Activated T-helper 9 cell treated with anti-CD3 and anti-CD28 coated beads, Interleukin-2, amount 50 U/mL, for 16 hours (primary cell): ENCODE data around the gene CISD3.
A peak's percentile ranks its signal among the peaks of the same experiment; 100 is the strongest.

Source experiments
- DNase-seq: peaks from one replicate; pipeline ENCODE4 v3.0.0-alpha.2; 2020; ENCODE audit warnings: low read depth

Gene CISD3

GRCh38 chr17:38729886-38730525 lies at the start of gene CISD3:
Gene CISD3, plus strand, starts transcription at chr17:38730341. Its CDS starts 18 bp downstream, at chr17:38730359.
- DNase-seq, result peak; percentile 82

- no peak for DNase-seq
These were observed 49.0 kb upstream of the CISD3 start for GRCh38 chr17:38681096-38681495.

- no peak for DNase-seq
These were observed 44.6 kb upstream of the CISD3 start for GRCh38 chr17:38685491-38685890.

GRCh38 chr17:38687286-38687685 lies 42.9 kb upstream of the CISD3 start:
- no peak for DNase-seq

GRCh38 chr17:38690386-38690785 lies 39.8 kb upstream of the CISD3 start:
- DNase-seq, result no peak

- no peak for DNase-seq
These were observed 39.0 kb upstream of the CISD3 start for GRCh38 chr17:38691154-38691553.

GRCh38 chr17:38693700-38694329 lies 36.3 kb upstream of the CISD3 start:
- no peak for DNase-seq

- DNase-seq, result no peak
These were observed 32.9 kb upstream of the CISD3 start for GRCh38 chr17:38697061-38697820.

- DNase-seq, result no peak
These were observed 31.4 kb upstream of the CISD3 start for GRCh38 chr17:38698760-38699159.

- DNase-seq, result peak; percentile 69
These were observed 28.5 kb upstream of the CISD3 start for GRCh38 chr17:38701504-38702165.

- DNase-seq, result peak; percentile 72
These were observed 27.8 kb upstream of the CISD3 start for GRCh38 chr17:38702166-38702915.

- no peak for DNase-seq
These were observed 27.0 kb upstream of the CISD3 start for GRCh38 chr17:38702916-38703741.

GRCh38 chr17:38703742-38704605 lies 26.2 kb upstream of the CISD3 start:
- DNase-seq, result peak; percentile 74

GRCh38 chr17:38704606-38705522 lies 25.3 kb upstream of the CISD3 start, which contains the start of gene MLLT6:
Gene MLLT6, plus strand, starts transcription at chr17:38705273. Its CDS starts 360 bp downstream, at chr17:38705633.
- peak; percentile 68 for DNase-seq

- no peak for DNase-seq
These were observed 24.7 kb upstream of the CISD3 start for GRCh38 chr17:38705523-38705802.

GRCh38 chr17:38705803-38706504 lies 24.2 kb upstream of the CISD3 start:
- peak; percentile 11 for DNase-seq

GRCh38 chr17:38706505-38707216 lies 23.5 kb upstream of the CISD3 start:
- no peak for DNase-seq
